ENCODE measurements around the gene SRR. TPM values are rescaled to one million over a fixed set of nuclear protein-coding genes. Genes with fewer than 3 reads are reported as not detected.

SRR gene
- total and polyA plus RNA-seq, 8 donors, result 9.2 to 27.0 (median 22.8) TPM

DNA sequence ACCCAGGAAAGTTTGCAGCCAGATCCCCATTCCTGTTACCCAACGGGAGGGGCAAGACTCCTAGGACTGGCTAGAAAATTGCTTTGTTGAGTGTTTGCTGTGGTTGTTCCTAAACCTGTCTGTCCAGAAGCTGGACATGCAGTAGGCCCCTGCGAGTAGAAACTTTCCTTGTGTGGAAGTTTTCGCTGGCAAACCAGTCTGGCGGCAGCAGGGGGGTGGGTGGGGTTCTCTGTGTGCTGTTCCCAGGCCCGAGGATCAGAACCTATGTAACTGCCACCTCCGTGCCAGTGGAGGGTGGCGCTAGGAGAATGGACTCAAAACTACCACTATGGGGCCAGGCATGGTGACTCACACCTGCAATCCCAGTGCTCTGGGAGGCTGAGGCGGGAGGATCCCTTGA, 42.7 kb downstream of the SRR start:
- Histone ChIP-seq H3K27ac (peak overlapping the region in 1 of 2 donors; percentile 76), H3K4me1 (no peaks in the 10 kb centered on the region), H3K27me3 (no peaks in the 10 kb centered on the region), H3K4me3 (no peak overlapping the region), H3K36me3 (peaks cover 0 to 15% of the 10 kb centered on the region in 2 donors), H3K9me3 (no peaks in the 10 kb centered on the region)
- TF ChIP-seq, protein P1, sequence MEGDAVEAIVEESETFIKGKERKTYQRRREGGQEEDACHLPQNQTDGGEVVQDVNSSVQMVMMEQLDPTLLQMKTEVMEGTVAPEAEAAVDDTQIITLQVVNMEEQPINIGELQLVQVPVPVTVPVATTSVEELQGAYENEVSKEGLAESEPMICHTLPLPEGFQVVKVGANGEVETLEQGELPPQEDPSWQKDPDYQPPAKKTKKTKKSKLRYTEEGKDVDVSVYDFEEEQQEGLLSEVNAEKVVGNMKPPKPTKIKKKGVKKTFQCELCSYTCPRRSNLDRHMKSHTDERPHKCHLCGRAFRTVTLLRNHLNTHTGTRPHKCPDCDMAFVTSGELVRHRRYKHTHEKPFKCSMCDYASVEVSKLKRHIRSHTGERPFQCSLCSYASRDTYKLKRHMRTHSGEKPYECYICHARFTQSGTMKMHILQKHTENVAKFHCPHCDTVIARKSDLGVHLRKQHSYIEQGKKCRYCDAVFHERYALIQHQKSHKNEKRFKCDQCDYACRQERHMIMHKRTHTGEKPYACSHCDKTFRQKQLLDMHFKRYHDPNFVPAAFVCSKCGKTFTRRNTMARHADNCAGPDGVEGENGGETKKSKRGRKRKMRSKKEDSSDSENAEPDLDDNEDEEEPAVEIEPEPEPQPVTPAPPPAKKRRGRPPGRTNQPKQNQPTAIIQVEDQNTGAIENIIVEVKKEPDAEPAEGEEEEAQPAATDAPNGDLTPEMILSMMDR (IDR thresholded peaks at IDR 0.05), result no peak
- DNase-seq (peak in 2 of 4 donors; percentile 42 to 68), ATAC-seq (peak; percentile 83)
- intact Hi-C loops (cut with DNase I), result no loop called here

DNA sequence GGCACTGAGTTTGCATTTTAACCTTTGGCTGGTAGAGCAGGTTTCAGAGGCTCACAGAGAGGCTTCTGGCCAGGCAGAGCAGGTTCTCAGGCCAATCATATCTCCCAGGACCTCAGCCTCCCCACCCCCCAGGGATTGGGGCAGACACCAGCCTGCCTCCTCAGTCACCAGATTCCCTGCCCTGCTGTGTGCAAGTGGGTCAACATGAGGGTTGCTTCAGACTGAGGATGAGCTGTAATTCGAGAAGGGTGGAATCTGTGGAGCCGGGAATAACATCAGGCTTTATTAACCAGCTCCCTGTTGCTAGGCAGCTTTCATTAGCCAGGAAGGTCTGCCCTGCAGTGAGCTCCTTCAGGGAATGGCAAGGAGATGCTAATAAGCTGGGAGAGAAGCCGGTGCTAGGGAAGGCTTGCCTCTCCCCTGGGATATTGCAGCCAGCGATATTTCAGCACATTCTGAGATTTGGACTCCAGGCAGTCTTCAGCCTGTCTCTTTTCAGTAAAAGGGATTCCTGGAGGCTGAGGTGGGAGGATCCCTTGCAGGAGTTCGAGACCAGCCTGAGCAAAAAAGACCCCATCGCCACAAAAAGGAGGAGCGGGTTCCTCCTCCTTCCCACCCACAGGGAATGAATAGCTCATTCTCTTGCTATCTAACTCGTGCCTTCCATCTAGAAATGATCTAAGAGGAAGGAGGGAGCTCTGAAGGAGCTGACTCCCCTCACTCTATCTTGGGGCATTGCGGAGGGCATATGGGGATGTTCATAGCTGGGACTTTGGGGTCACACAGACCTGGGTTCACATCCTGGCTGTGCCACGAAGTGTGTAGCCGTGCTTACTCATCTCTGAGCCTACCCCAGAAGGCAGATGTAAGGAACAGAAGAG, 44.3 kb downstream of the SRR start:
- H3K27me3 ChIP-seq, result no peaks in the 10 kb centered on the region
- intact Hi-C loops (cut with DNase I), result no loop called here
- peaks cover 0 to 15% of the 10 kb centered on the region in 2 donors for H3K36me3 ChIP-seq
- no peaks in the 10 kb centered on the region for H3K4me1 ChIP-seq
- TF ChIP-seq, protein P1 (IDR thresholded peaks at IDR 0.05), result no peak
- no peaks in the 10 kb centered on the region for H3K9me3 ChIP-seq
- no peak overlapping the region for H3K4me3 ChIP-seq
- H3K27ac ChIP-seq, result no peak overlapping the region
- DNase-seq (peak in 2 of 4 donors; percentile 38 to 40), ATAC-seq (peak; percentile 57)

DNA sequence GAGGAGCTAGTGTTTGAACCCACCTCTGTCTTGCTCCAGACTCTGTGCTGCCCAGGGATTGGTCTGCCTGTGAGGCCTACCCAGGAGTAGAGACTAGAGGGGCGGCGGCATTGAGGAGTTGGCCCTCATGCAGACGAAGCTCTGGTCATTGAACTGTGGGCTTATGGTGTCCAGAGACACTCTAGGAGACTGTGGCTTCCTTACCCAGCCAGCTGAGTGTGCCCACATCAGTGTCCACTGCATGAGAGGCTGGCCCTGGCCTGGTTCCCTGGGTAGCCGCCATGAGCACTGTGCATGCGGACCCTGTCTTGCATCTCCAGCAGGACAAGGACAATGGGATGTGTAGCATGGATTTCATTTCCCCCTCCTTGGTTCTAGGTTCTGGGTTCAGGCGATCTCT, 47.5 kb downstream of the SRR start:
- intact Hi-C loops (cut with DNase I), result no loop called here
- no peak overlapping the region for H3K27ac ChIP-seq
- H3K36me3 ChIP-seq, result no peaks in the 10 kb centered on the region
- TF ChIP-seq, protein P1 (IDR thresholded peaks at IDR 0.05), result no peak
- H3K9me3 ChIP-seq, result no peaks in the 10 kb centered on the region
- H3K4me1 ChIP-seq, result peaks cover 0 to 5% of the 10 kb centered on the region in 2 donors
- ATAC-seq (no peak), DNase-seq (peak in 1 of 4 donors; percentile 13)
- H3K27me3 ChIP-seq, result no peaks in the 10 kb centered on the region
- H3K4me3 ChIP-seq, result no peak overlapping the region

DNA sequence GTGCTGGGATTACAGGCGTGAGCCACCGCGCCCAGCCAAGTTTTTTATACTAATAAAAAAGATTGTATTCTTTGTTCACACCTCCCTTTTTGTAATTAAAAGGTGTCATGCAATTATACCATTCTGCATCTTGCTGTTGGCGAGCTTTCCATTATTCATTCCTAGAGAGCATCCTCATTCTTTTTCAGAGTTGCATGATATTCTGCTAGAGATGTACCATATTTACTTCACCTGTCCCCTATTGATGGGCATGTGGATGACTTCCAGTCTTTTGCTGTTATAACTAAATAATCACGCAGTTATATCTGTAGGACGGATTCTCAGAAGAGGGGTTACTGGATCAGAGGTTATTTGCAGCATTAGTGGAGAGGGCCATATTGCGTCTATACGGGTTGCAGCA, 50.6 kb downstream of the SRR start:
- ATAC-seq (no peak), DNase-seq (no peak)
- Histone ChIP-seq H3K4me3 (no peak overlapping the region), H3K4me1 (peaks cover 0 to 5% of the 10 kb centered on the region in 2 donors), H3K9me3 (no peaks in the 10 kb centered on the region), H3K36me3 (no peaks in the 10 kb centered on the region), H3K27me3 (no peaks in the 10 kb centered on the region), H3K27ac (no peak overlapping the region)
- intact Hi-C loops (cut with DNase I), result no loop called here
- TF ChIP-seq, protein P1 (IDR thresholded peaks at IDR 0.05), result no peak

DNA sequence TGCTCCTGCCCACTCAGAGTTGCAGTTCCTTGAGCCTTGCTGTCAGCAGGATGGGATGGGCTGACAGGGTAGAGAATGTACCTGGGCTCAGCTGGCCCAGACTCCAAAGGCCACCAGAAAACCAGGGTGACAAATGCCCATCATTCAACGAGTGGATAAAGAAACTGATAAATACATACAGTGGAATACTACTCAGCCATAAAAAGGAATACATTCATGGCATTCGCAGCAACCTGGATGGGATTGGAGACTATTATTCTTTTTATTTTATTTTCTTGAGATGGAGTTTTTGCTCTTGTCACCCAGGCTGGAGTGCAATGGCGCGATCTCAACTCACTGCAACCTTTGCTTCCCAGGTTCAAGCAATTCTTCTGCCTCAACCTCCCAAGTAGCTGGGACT, 53.5 kb downstream of the SRR start:
- H3K4me3 ChIP-seq, result no peak overlapping the region
- H3K27me3 ChIP-seq, result no peaks in the 10 kb centered on the region
- ATAC-seq, result no peak
- intact Hi-C loops (cut with DNase I), result no loop called here
- peaks cover 0 to 5% of the 10 kb centered on the region in 2 donors for H3K4me1 ChIP-seq
- H3K36me3 ChIP-seq, result peaks cover 0 to 12% of the 10 kb centered on the region in 2 donors
- TF ChIP-seq, protein P1 (IDR thresholded peaks at IDR 0.05), result no peak
- H3K27ac ChIP-seq, result no peak overlapping the region
- no peaks in the 10 kb centered on the region for H3K9me3 ChIP-seq
- no peak for DNase-seq

All from left lung (tissue), 10 donors.